Posterior vena cava (tissue), 2 donors: Measurements from ENCODE around the gene RNF223. TPM values are rescaled to one million over a fixed set of nuclear protein-coding genes. Genes with fewer than 3 reads are reported as not detected.
"Not testable (repeated sequence)": the region's sequence is repeated elsewhere in the genome, so short reads cannot be mapped to it uniquely, and the experiment has no call there.

Source experiments
- DNase-seq: peaks from one replicate; pipeline ENCODE4 v3.0.0-alpha.2; 2020; ENCODE audit warnings: low spot score
- intact Hi-C, 2 donors: fragments of 100-400 bp; cut with DNase I; formaldehyde crosslinking; loops; one replicate each; pipeline versions ENCODE4 v1.14.1 to v1.14.2; 2022 to 2023
- total RNA-seq, 2 donors: library from RNA; stranded (reverse); fragmentation: NEBNext Ultra II Directional; extraction: Animal tissue kit (Norgen Biotek cat#: 25700); gene quantifications; one replicate each; pipeline ENCODE4 v1.2.1, GENCODE V29; 2021
- donor health status: DM: yes; HTN: yes; CAD: no.
- donor health status: DM: yes; HTN: yes; CAD: no.

Gene RNF223
- total RNA-seq, 2 donors from 2014 or later: not detected

GRCh38 chr1:1111516-1112236 is 37.6 kb upstream of the RNF223 start:
- peak; percentile 62 for DNase-seq

GRCh38 chr1:1110561-1110971 is 36.5 kb upstream of the RNF223 start:
- DNase-seq: peak; percentile 68
- intact Hi-C loops: no loop called here

More at GRCh38 chr1:1111516-1112236, 37.6 kb upstream of the RNF223 start:
- intact Hi-C loops: no loop called here

GRCh38 chr1:1109743-1110142 is 35.6 kb upstream of the RNF223 start:
- peak; percentile 56 for DNase-seq
- intact Hi-C loops: no loop called here

GRCh38 chr1:1106510-1107221 is 32.6 kb upstream of the RNF223 start:
- peak; percentile 70 for DNase-seq
- intact Hi-C loops: no loop called here

GRCh38 chr1:1104152-1104551 is 30.0 kb upstream of the RNF223 start:
- intact Hi-C loops: not testable (repeated sequence)
- peak; percentile 71 for DNase-seq

- intact Hi-C loops: no loop called here
- peak; percentile 18 for DNase-seq
These were observed 27.4 kb upstream of the RNF223 start for GRCh38 chr1:1101503-1101902.

GRCh38 chr1:1100296-1100695 is 26.2 kb upstream of the RNF223 start:
- intact Hi-C loops: no loop called here
- DNase-seq: peak; percentile 57

GRCh38 chr1:1099506-1100183 is 25.5 kb upstream of the RNF223 start:
- intact Hi-C loops: no loop called here
- DNase-seq: peak; percentile 2

- peak; percentile 31 for DNase-seq
- intact Hi-C loops: no loop called here
These were observed 24.7 kb upstream of the RNF223 start for GRCh38 chr1:1098681-1099421.

- peak; percentile 8 for DNase-seq
- intact Hi-C loops: not testable (repeated sequence)
These were observed 22.0 kb upstream of the RNF223 start for GRCh38 chr1:1096136-1096535.

GRCh38 chr1:1094981-1095380 is 20.9 kb upstream of the RNF223 start:
- intact Hi-C loops: no loop called here
- DNase-seq: peak; percentile 3

- intact Hi-C loops: no loop called here
- peak; percentile 69 for DNase-seq
These were observed 19.5 kb upstream of the RNF223 start for GRCh38 chr1:1093610-1093943.

GRCh38 chr1:1092894-1093609 is 18.9 kb upstream of the RNF223 start:
- DNase-seq: peak; percentile 69
- intact Hi-C loops: no loop called here

GRCh38 chr1:1092149-1092855 is 18.2 kb upstream of the RNF223 start:
- intact Hi-C loops: no loop called here
- DNase-seq: peak; percentile 75

- intact Hi-C loops: no loop called here
- DNase-seq: no peak
These were observed 17.4 kb upstream of the RNF223 start for GRCh38 chr1:1091344-1092148.

GRCh38 chr1:1090424-1091343 is 16.6 kb upstream of the RNF223 start:
- intact Hi-C loops: no loop called here
- peak; percentile 79 for DNase-seq
